GM12878 (cell line): ENCODE results near the gene ISOC2. TPM values are rescaled to one million over a fixed set of nuclear protein-coding genes. Genes with fewer than 3 reads are reported as not detected.
A peak's percentile ranks its signal among the peaks of the same experiment; 100 is the strongest.

ENCODE experiments used
- ATAC-seq: fragments of 200-7000 bp; cut with Tn5 transposase; 3 replicates; pipeline ENCODE4 v1.9.1; 2020; ENCODE audit warnings: mild to moderate bottlenecking, moderate library complexity
- BruUV-seq: library from RNA; stranded (reverse); fragments of 400-500 nt; replicated peaks from 2 replicates; lab custom pipeline; 2021; lab: Mats Ljungman, UMichigan
- CTCF ChIA-PET: fragments of 300-600 bp; sonication (Branson Sonifier 250); formaldehyde crosslinking; extraction: SDS; loops from one replicate; lab custom pipeline; 2021; ENCODE audit warnings: inconsistent platforms; lab: Yijun Ruan, JAX
- POLR2A ChIA-PET: fragments of 350-600 bp; formaldehyde crosslinking; extraction: SDS; loops from one replicate; lab custom pipeline; 2021; ENCODE audit warnings: inconsistent platforms; lab: Charles Lee
- RAD21 ChIA-PET: fragments of 300-600 bp; sonication (Branson Sonifier 250); formaldehyde crosslinking; loops from one replicate; lab custom pipeline; 2023; ENCODE audit warnings: antibody characterized with exemption; ENCODE audit not compliant: unreplicated experiment; lab: Charles Lee
- SMC1A ChIA-PET: fragments of 300-600 bp; sonication (Branson Sonifier 250); formaldehyde crosslinking; loops from one replicate; lab custom pipeline; 2023; ENCODE audit not compliant: unreplicated experiment, uncharacterized antibody; lab: Charles Lee
- DNase-seq: peaks from one replicate; pipeline ENCODE4 v3.0.0-alpha.2; 2011; ENCODE audit warnings: low read depth, low spot score
- FAIRE-seq: peaks from 3 replicates; lab custom pipeline; 2011; peaks lifted over from hg19 to GRCh38; lab: Jason Lieb, UNC
- H2AFZ ChIP-seq: 2 replicates; pipeline ENCODE4 v1.6.0; 2011; ENCODE audit warnings: low read depth, low read length, control low read depth; ENCODE audit not compliant: control insufficient read depth
- H3K27ac ChIP-seq: 2 replicates; pipeline ENCODE4 v1.5.1; 2011; ENCODE audit warnings: control low read depth; ENCODE audit not compliant: control insufficient read depth, insufficient read depth
- H3K27me3 ChIP-seq, 2 experiments: replicated peaks in 1 of 2; 2 replicates each; pipeline versions ENCODE4 v1.6.0 to v1.6.1; 2011; ENCODE audit warnings: low read length in 1 of 2; ENCODE audit not compliant: control insufficient read depth in 2 of 2, insufficient read depth in 2 of 2
- H3K36me3 ChIP-seq, 2 experiments: 2 replicates each; pipeline ENCODE4 v1.5.1; 2011; ENCODE audit warnings: low read length in 1 of 2; ENCODE audit not compliant: control insufficient read depth in 2 of 2, insufficient read depth in 2 of 2
- H3K4me1 ChIP-seq: 2 replicates; pipeline ENCODE4 v1.6.1; 2011; ENCODE audit warnings: mild to moderate bottlenecking, low read length, moderate library complexity, mixed read lengths; ENCODE audit not compliant: control insufficient read depth, insufficient read depth
- H3K4me2 ChIP-seq: 2 replicates; pipeline ENCODE4 v1.6.0; 2011; ENCODE audit warnings: control low read depth; ENCODE audit not compliant: control insufficient read depth, insufficient read depth
- H3K4me3 ChIP-seq: fragments of 200-600 bp; sonication (generic); 2 replicates; pipeline ENCODE4 v1.5.1; 2016
- H3K79me2 ChIP-seq: 2 replicates; pipeline ENCODE4 v1.6.0; 2011; ENCODE audit warnings: low read length; ENCODE audit not compliant: control insufficient read depth, insufficient read depth
- H3K9ac ChIP-seq: 2 replicates; pipeline ENCODE4 v1.8.0; 2011; ENCODE audit warnings: low read length, control low read depth, mixed read lengths; ENCODE audit not compliant: control insufficient read depth, insufficient read depth
- H3K9me3 ChIP-seq: replicated peaks from 3 replicates; pipeline ENCODE4 v1.5.1; 2011; ENCODE audit warnings: mild to moderate bottlenecking, low read length; ENCODE audit not compliant: control insufficient read depth, insufficient read depth
- H4K20me1 ChIP-seq: 2 replicates; pipeline ENCODE4 v1.6.0; 2011; ENCODE audit not compliant: control insufficient read depth, insufficient read depth
- CBX5 ChIP-seq: sonication (generic); IDR thresholded peaks from 2 replicates; pipeline ENCODE4 v1.6.1; 2016; ENCODE audit warnings: low read depth, moderate library complexity, mild to moderate bottlenecking, inconsistent platforms
- DPF2 ChIP-seq: fragments of 450-650 bp; IDR thresholded peaks from 2 replicates; pipeline ENCODE4 v1.6.1; 2017; ENCODE audit warnings: mild to moderate bottlenecking
- GATAD2B ChIP-seq: fragments of 450-650 bp; conservative IDR thresholded peaks from 2 replicates; pipeline ENCODE4 v1.6.1; 2017; ENCODE audit warnings: low read depth, mild to moderate bottlenecking, moderate library complexity
- IKZF2 ChIP-seq, 2 experiments: fragments of 450-650 bp; IDR thresholded peaks; 2 replicates each; pipeline ENCODE4 v1.6.1; 2017; ENCODE audit warnings: mild to moderate bottlenecking in 2 of 2, moderate library complexity in 2 of 2
- MEF2A ChIP-seq: IDR thresholded peaks from 2 replicates; pipeline ENCODE4 v1.6.1; 2011; ENCODE audit warnings: low read depth, mild to moderate bottlenecking, low read length, moderate library complexity; ENCODE audit not compliant: insufficient read depth
- MTA2 ChIP-seq: fragments of 450-650 bp; IDR thresholded peaks from 2 replicates; pipeline ENCODE4 v1.6.1; 2016; ENCODE audit warnings: low read depth, mild to moderate bottlenecking, moderate library complexity
- NKRF ChIP-seq: fragments of 450-650 bp; conservative IDR thresholded peaks from 2 replicates; pipeline ENCODE4 v1.6.1; 2017; ENCODE audit warnings: mild to moderate bottlenecking, moderate library complexity
- RCOR1 ChIP-seq: conservative IDR thresholded peaks from 2 replicates; pipeline ENCODE4 v1.6.1; 2012; ENCODE audit warnings: low read depth, low read length, improper control_type of control experiment
- RELB ChIP-seq: fragments of 450-650 bp; IDR thresholded peaks from 2 replicates; pipeline ENCODE4 v1.6.1; 2017; ENCODE audit warnings: low read depth, mild to moderate bottlenecking, moderate library complexity
- SMARCA5 ChIP-seq: fragments of 450-650 bp; IDR thresholded peaks from 2 replicates; pipeline ENCODE4 v1.6.1; 2017; ENCODE audit warnings: mild to moderate bottlenecking
- ZBTB33 ChIP-seq: fragments of 450-650 bp; IDR thresholded peaks from 2 replicates; pipeline ENCODE4 v1.6.1; 2017; ENCODE audit warnings: mild to moderate bottlenecking
- ZNF217 ChIP-seq: fragments of 450-650 bp; IDR thresholded peaks from 2 replicates; pipeline ENCODE4 v1.6.1; 2017; ENCODE audit warnings: antibody characterized with exemption, mild to moderate bottlenecking
- ZNF24 ChIP-seq: fragments of 450-650 bp; IDR thresholded peaks from 2 replicates; pipeline ENCODE4 v1.6.1; 2017; ENCODE audit warnings: antibody characterized with exemption, mild to moderate bottlenecking
- WGBS: methylation state at CpG from one replicate; pipeline ENCODE4 v1.1.6; 2016; ENCODE audit warnings: low lambda C conversion rate; ENCODE audit not compliant: insufficient replicate concordance, insufficient coverage; ENCODE audit errors: missing lambda C conversion rate; 5-methylcytosine and 5-hydroxymethylcytosine counted together
- in situ Hi-C: fragments of 300-500 bp; cut with MboI; formaldehyde crosslinking; loops from 9 replicates; pipeline ENCODE4 v1.14.3; 2018; ENCODE audit warnings: mixed read lengths
- intact Hi-C: fragments of 100-400 bp; cut with micrococcal nuclease; formaldehyde crosslinking; loops from one replicate; pipeline ENCODE4 v1.14.2; 2022; ENCODE audit not compliant: unreplicated experiment
- polyA plus RNA-seq, 11 experiments: library from polyadenylated mRNA; depleted of rRNA in 4 of 11; unstranded in 6 of 11; stranded (reverse) in 5 of 11; fragments of >200 nt; fragmentation: Nextera tagmentation in 4 of 11; fragmentation: Illumina TruSeq in 1 of 11; extraction: Ambion mirVana in 4 of 11; extraction: Trizol in 1 of 11; gene quantifications; 1 replicate in 1 of 11; 2 replicates in 10 of 11; pipeline versions ENCODE4 v1.2.1 to v1.2.3, GENCODE V29; 2011 to 2016; ENCODE audit warnings: inconsistent platforms in 2 of 11, missing spikeins in 2 of 11, low read depth in 1 of 11
- total RNA-seq, 4 experiments: library from RNA; depleted of rRNA in 3 of 4; stranded (reverse); fragments of >200 nt in 3 of 4; fragmentation: Illumina TruSeq in 1 of 4; extraction: Trizol in 1 of 4; gene quantifications; 2 replicates each; pipeline versions ENCODE4 v1.2.1 to v1.2.3, GENCODE V29; 2013 to 2021

Gene ISOC2
- total and polyA plus RNA-seq, 10 of the 15 experiments (the other 5 are each of a cell fraction or from before 2014, with no cell fraction given): 0.72 to 238 (median 56.9) TPM

- peak overlapping the region; percentile 68 for H3K4me3 ChIP-seq
- no peak for FAIRE-seq
- H2AFZ ChIP-seq: peak overlapping the region; percentile 96
- no peaks in the 10 kb centered on the region for H3K27me3 ChIP-seq
- peaks cover 34% of the 10 kb centered on the region for H3K79me2 ChIP-seq
- H3K9me3 ChIP-seq: peaks cover 5% of the 10 kb centered on the region; the same call in 1 of the 3 replicates
- CTCF ChIA-PET: interaction anchor here (1.3 to 2.0 kb wide), 4 partner anchors 9 to 116 kb away, joined by 4 to 9 read pairs (median 8); no protein-coding TSS in a partner anchor
- 79% methylated on average over 9 of the region's 9 CpGs for WGBS
- TF ChIP-seq IKZF2 (IDR thresholded peaks at IDR 0.05) (peak in 1 of 2 experiments; percentile 10; a peak in 1 of 4 replicates), NKRF (0 out of 2 replicates have a peak, but pooled peaks have one; percentile 24), MTA2 (peak; percentile 14; the same call in 1 of the 2 replicates), GATAD2B (0 out of 2 replicates have a peak, but pooled peaks have one; percentile 4), RELB (0 out of 2 replicates have a peak, but pooled peaks have one; percentile 14), CBX5 (0 out of 2 replicates have a peak, but pooled peaks have one; percentile 3), ZBTB33 (no peak), ZNF24 (no peak), DPF2 (0 out of 2 replicates have a peak, but pooled peaks have one; percentile 5), MEF2A (no peak), RCOR1 (no peak), SMARCA5 (peak; percentile 87), ZNF217 (peak; percentile 79; the same call in 1 of the 2 replicates)
- TF ChIP-seq, all 136 proteins: peak for 9
- ChIA-PET RAD21 (no interaction called here), SMC1A (interaction anchor here (1.1 to 1.9 kb wide), 3 partner anchors 9 to 108 kb away, joined by 4 to 5 read pairs (median 5); no protein-coding TSS in a partner anchor), POLR2A (interaction anchor here (0.6 to 2.6 kb wide), 4 partner anchors 25 to 154 kb away, joined by 3 to 15 read pairs (median 5); partner anchors contain the start of gene TMEM238)
- peak overlapping the region; percentile 98 for H3K27ac ChIP-seq
- in situ Hi-C loops: no loop called here
- BruUV-seq: TSS peak; percentile 97
- peaks cover 20% of the 10 kb centered on the region for H3K4me1 ChIP-seq
- ATAC-seq (no peak), DNase-seq (no peak)
- H4K20me1 ChIP-seq: no peaks in the 10 kb centered on the region; the same call in 1 of the 2 replicates
- intact Hi-C loops: loop anchor here (1.0 kb wide), 1 partner anchor 216 kb away; the partner anchor contains the start of gene ZNF784
- H3K4me2 ChIP-seq: peak overlapping the region; percentile 99
- H3K36me3 ChIP-seq: peaks cover 6 to 8% of the 10 kb centered on the region in 2 experiments; a peak in 3 of 4 replicates
- peak overlapping the region; percentile 76 for H3K9ac ChIP-seq
Measured at GRCh38 chr19:55408533-55408872, 52.9 kb downstream of the ISOC2 start.
